ENCODE results near the gene MOB2.

MOB2 gene

GRCh38 chr11:1422981-1423380, 63.6 kb downstream of the MOB2 start:
- H3K4me3 ChIP-seq (ENCODE audit: low read depth, low read length), result no peak overlapping the region
- TF ChIP-seq CTCF (IDR thresholded peaks at IDR 0.05; ENCODE audit: low read depth, low read length), result no peak
- DNase-seq (ENCODE audit: low read depth, low spot score), result no peak
- in situ Hi-C loops (cut with HindIII; ENCODE audit: low sequenced_read_pairs), result no loop called here

GRCh38 chr11:1422481-1422880, 64.1 kb downstream of the MOB2 start:
- no peak overlapping the region for H3K4me3 ChIP-seq (ENCODE audit: low read depth, low read length)
- in situ Hi-C loops (cut with HindIII; ENCODE audit: low sequenced_read_pairs), result no loop called here
- no peak for TF ChIP-seq CTCF (IDR thresholded peaks at IDR 0.05; ENCODE audit: low read depth, low read length)
- no peak for DNase-seq (ENCODE audit: low read depth, low spot score)

- H3K4me3 ChIP-seq (ENCODE audit: low read depth, low read length), result no peak overlapping the region
- in situ Hi-C loops (cut with HindIII; ENCODE audit: low sequenced_read_pairs), result no loop called here
- DNase-seq (ENCODE audit: low read depth, low spot score), result no peak
- no peak for TF ChIP-seq CTCF (IDR thresholded peaks at IDR 0.05; ENCODE audit: low read depth, low read length)
Observed at GRCh38 chr11:1421291-1421690, 65.3 kb downstream of the MOB2 start.

- DNase-seq (ENCODE audit: low read depth, low spot score), result no peak
- no peak overlapping the region for H3K4me3 ChIP-seq (ENCODE audit: low read depth, low read length)
- in situ Hi-C loops (cut with HindIII; ENCODE audit: low sequenced_read_pairs), result no loop called here
- no peak for TF ChIP-seq CTCF (IDR thresholded peaks at IDR 0.05; ENCODE audit: low read depth, low read length)
Observed at GRCh38 chr11:1419811-1420210, 66.8 kb downstream of the MOB2 start.

All from astrocyte of the spinal cord (primary cell).